Measurements from ENCODE around the gene HLA-DOB.

- no peak for TF ChIP-seq REST (IDR thresholded peaks at IDR 0.05; ENCODE audit: low read depth)
- no peak for TF ChIP-seq CTCF (IDR thresholded peaks at IDR 0.05 in 2 of 3, conservative IDR thresholded peaks at IDR 0.05 in 1 of 3; ENCODE audit: borderline replicate concordance in 1 of 3, insufficient read depth in 1 of 3, low read depth in 2 of 3, low read length in 2 of 3)
- no peak for TF ChIP-seq EZH2 (IDR thresholded peaks at IDR 0.05)
- TF ChIP-seq MAX (IDR thresholded peaks at IDR 0.05): no peak
- no peak for TF ChIP-seq ELF1 (IDR thresholded peaks at IDR 0.05; ENCODE audit: borderline replicate concordance, low read depth)
- TF ChIP-seq POLR2A (IDR thresholded peaks at IDR 0.05; ENCODE audit: borderline replicate concordance, extremely low read depth, insufficient read depth, insufficient read length): no peak
- no peak for TF ChIP-seq EZH2phosphoT487 (IDR thresholded peaks at IDR 0.05; ENCODE audit: borderline replicate concordance)
- no peak for TF ChIP-seq TCF7L2 (IDR thresholded peaks at IDR 0.05; ENCODE audit: borderline replicate concordance, extremely low read depth, insufficient read depth, insufficient read length)
- no peak for TF ChIP-seq POLR2AphosphoS5 (IDR thresholded peaks at IDR 0.05; ENCODE audit: low read depth, low read length)
- no peak for TF ChIP-seq YY1 (IDR thresholded peaks at IDR 0.05; ENCODE audit: extremely low read depth, insufficient replicate concordance, low read depth, low read length)
- no peak for TF ChIP-seq SIN3A (IDR thresholded peaks at IDR 0.05; ENCODE audit: low read depth)
These were observed 13.2 kb upstream of the HLA-DOB start for GRCh38 chr6:32830017-32830416.
